Ovary (tissue), 9 donors: Measurements from ENCODE around the gene SEC14L1. TPM values are rescaled to one million over a fixed set of nuclear protein-coding genes. Genes with fewer than 3 reads are reported as not detected.

Source experiments
- DNase-seq, 5 donors: peaks; one replicate each; pipeline ENCODE4 v3.0.0-alpha.2; 2019 to 2020
- H3K27ac ChIP-seq, 2 donors: fragments of 200-600 bp; one replicate each; pipeline versions ENCODE4 v1.5.1 to v1.8.0; 2019 to 2022
- H3K27me3 ChIP-seq: fragments of 200-600 bp; one replicate; pipeline ENCODE4 v1.8.0; 2022
- H3K36me3 ChIP-seq: fragments of 200-600 bp; sonication (generic); one replicate; pipeline ENCODE4 v1.5.1; 2019
- H3K4me1 ChIP-seq: one replicate; pipeline ENCODE4 v1.8.1; 2013; ENCODE audit warnings: mild to moderate bottlenecking, moderate library complexity; ENCODE audit not compliant: insufficient read depth
- H3K4me3 ChIP-seq: fragments of 200-600 bp; sonication (generic); one replicate; pipeline ENCODE4 v1.5.1; 2017
- H3K9me3 ChIP-seq, 2 donors: fragments of 200-600 bp in 1 of 2; sonication (generic) in 1 of 2; one replicate each; pipeline versions ENCODE4 v1.5.1 to v1.8.1; 2013 to 2019; ENCODE audit warnings: mild to moderate bottlenecking in 1 of 2, moderate library complexity in 1 of 2
- EP300 ChIP-seq: sonication (generic); formaldehyde crosslinking; IDR thresholded peaks from one replicate; pipeline ENCODE4 v1.6.1; 2017; ENCODE audit warnings: antibody characterized with exemption
- POLR2A ChIP-seq: fragments of 450-650 bp; IDR thresholded peaks from one replicate; pipeline ENCODE4 v1.6.1; 2017; ENCODE audit warnings: antibody characterized with exemption, mild to moderate bottlenecking, moderate library complexity
- WGBS, 3 donors: extraction: QIAGEN DNeasy Blood & Tissue Kit in 1 of 3; methylation state at CpG; one replicate each; pipeline versions ENCODE4 v1.1.5 to v1.1.7; 2013 to 2017; 5-methylcytosine and 5-hydroxymethylcytosine counted together
- intact Hi-C, 4 donors: fragments of 100-400 bp; cut with DNase I; formaldehyde crosslinking; loops; one replicate each; pipeline versions ENCODE4 v1.11.0 to v1.15.1; 2022 to 2023
- polyA plus RNA-seq, 2 donors: library from polyadenylated mRNA; stranded (reverse); fragments of 200-250 nt in 1 of 2; fragments of 350-450 nt in 1 of 2; fragmentation: Illumina TruSeq in 1 of 2; extraction: RNeasy Lipid Tissue Mini Kit (QIAGEN cat#74804) in 1 of 2; gene quantifications; one replicate each; pipeline ENCODE4 v1.2.3, GENCODE V29; 2013 to 2014
- small RNA-seq: library from RNA; depleted of rRNA; stranded (forward); fragments of <200 nt; gene quantifications from one replicate; pipeline ENCODE3, GENCODE V24; 2016
- total RNA-seq, 7 donors: library from RNA; depleted of rRNA in 2 of 7; stranded (reverse); fragments of >200 nt in 2 of 7; fragmentation: NEBNext Ultra II Directional in 3 of 7; extraction: Animal tissue kit (Norgen Biotek cat#: 25700) in 3 of 7; gene quantifications; one replicate each; pipeline versions ENCODE4 v1.1.0 to v1.2.4, GENCODE V29; 2016 to 2023
- TF ChIP-seq, protein P1 (sequence below), 3 donors: fragments of 450-650 bp in 2 of 3; fragments of 200-600 bp in 1 of 3; IDR thresholded peaks; one replicate each; pipeline versions ENCODE4 v1.5.1 to v1.8.0; 2016 to 2022; ENCODE audit warnings: antibody characterized with exemption in 3 of 3, mild to moderate bottlenecking in 1 of 3
- donor health status: DM: no; HTN: no; CAD: no; lungs with moderate emphysema.
- donor health status: DM: no; HTN: no; CAD: no.
- donor health status: Bipolar disorder and iron deficiency.
- donor health status: DM: yes; HTN: yes; CAD: no.
- donor health status: DM: no; HTN: no; CAD: no.
- donor health status: DM: yes; HTN: yes; CAD: no.

SEC14L1 gene
- total and polyA plus RNA-seq, 9 donors = 29.1 to 78.7 (median 53.7) TPM

DNA sequence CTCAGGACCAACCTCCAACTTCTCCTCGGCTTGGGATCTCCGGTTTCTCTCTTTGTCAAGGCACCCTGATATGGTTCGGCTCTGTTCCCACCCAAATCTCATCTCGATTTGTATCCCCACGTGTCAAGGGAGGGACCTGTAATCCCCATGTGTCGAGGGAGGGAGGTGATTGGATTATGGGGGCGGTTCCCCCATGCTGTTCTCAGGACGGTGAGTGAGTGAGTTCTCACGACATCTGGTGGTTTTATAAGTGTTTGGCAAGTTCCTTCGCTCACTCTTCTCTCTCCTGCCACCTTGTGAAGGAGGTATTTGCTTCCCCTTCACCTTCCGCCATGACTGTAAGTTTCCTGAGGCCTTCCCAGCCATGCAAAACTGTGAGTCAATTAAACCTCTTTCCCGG is 117.9 kb downstream of the SEC14L1 start:
- H3K9me3 ChIP-seq = no peaks in the 10 kb centered on the region
- H3K27ac ChIP-seq = no peak overlapping the region
- H3K27me3 ChIP-seq = no peaks in the 10 kb centered on the region
- 83 to 86% (median 83%) methylated on average over 12 of the region's 12 CpGs for WGBS, 3 donors
- H3K4me1 ChIP-seq = no peaks in the 10 kb centered on the region
- intact Hi-C loops = loop anchor here in 1 of 4 donors (10.0 kb wide), 1 partner anchor 394 kb away; the partner anchor contains the start of gene MGAT5B
- TF ChIP-seq, protein P1, sequence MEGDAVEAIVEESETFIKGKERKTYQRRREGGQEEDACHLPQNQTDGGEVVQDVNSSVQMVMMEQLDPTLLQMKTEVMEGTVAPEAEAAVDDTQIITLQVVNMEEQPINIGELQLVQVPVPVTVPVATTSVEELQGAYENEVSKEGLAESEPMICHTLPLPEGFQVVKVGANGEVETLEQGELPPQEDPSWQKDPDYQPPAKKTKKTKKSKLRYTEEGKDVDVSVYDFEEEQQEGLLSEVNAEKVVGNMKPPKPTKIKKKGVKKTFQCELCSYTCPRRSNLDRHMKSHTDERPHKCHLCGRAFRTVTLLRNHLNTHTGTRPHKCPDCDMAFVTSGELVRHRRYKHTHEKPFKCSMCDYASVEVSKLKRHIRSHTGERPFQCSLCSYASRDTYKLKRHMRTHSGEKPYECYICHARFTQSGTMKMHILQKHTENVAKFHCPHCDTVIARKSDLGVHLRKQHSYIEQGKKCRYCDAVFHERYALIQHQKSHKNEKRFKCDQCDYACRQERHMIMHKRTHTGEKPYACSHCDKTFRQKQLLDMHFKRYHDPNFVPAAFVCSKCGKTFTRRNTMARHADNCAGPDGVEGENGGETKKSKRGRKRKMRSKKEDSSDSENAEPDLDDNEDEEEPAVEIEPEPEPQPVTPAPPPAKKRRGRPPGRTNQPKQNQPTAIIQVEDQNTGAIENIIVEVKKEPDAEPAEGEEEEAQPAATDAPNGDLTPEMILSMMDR (IDR thresholded peaks at IDR 0.05) = no peak
- TF ChIP-seq POLR2A = no peak
- no peak for TF ChIP-seq EP300
- no peak for DNase-seq
- no peak overlapping the region for H3K4me3 ChIP-seq
- no peaks in the 10 kb centered on the region for H3K36me3 ChIP-seq

DNA sequence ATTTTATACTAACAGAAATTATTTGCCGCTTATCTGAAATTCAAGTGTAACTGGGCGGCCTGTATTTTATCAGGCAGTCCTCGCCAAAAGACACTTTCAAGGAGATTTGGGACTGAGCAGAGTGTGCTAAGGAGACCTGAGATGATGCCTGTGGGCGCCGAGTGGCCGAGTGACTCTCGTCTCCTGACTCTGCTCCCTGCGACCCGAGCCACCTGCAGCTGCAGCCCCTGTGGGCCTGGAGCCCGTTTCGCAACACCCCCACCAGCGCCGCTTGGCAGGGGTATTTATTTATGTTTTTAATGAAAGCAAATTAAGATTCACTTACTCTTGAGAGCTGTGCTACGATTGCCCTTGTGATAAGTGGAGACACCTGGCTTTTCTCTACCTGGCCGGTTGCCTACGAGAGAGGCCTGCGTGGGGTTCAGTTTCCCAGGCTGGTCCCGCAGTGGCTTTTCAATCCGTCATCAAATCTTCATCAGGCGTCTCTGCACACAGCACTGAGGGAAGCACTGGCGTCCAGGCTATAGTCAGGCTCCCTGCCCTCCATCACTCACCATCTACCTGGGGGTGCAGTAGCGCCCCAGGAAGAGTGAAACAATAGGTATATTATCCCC is 124.0 kb downstream of the SEC14L1 start:
- no peaks in the 10 kb centered on the region for H3K27me3 ChIP-seq
- H3K27ac ChIP-seq = no peak overlapping the region
- WGBS, 3 donors = 30 to 50% (median 39%) methylated on average over 22 of the region's 22 CpGs
- H3K36me3 ChIP-seq = no peaks in the 10 kb centered on the region
- DNase-seq = no peak
- TF ChIP-seq, protein P1 (IDR thresholded peaks at IDR 0.05) = no peak
- TF ChIP-seq EP300 = no peak
- no peak for TF ChIP-seq POLR2A
- H3K9me3 ChIP-seq = no peaks in the 10 kb centered on the region
- H3K4me3 ChIP-seq = no peak overlapping the region
- H3K4me1 ChIP-seq = no peaks in the 10 kb centered on the region
- intact Hi-C loops = no loop called here

DNA sequence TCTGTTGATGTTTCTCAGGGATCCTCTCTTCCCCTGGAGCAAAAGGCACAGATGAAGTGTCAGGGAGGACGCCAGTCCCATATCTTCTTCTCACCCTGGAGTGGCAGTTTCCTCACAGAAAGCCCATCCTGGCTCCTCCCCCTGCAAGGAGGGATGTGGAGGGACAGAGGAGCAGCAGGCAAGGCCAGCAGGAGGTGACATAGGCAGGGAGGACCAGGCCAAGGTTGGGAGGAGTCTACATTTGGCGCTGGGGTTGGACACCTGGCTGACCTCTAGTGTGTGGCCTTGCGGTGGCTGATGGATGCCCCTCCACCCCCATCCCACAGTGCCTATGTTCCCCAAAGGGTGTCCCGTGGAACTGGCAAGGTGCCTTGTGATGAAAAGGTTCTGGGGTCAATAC is 125.4 kb downstream of the SEC14L1 start:
- intact Hi-C loops = no loop called here
- Histone ChIP-seq H3K4me3 (no peak overlapping the region), H3K9me3 (no peaks in the 10 kb centered on the region), H3K27ac (no peak overlapping the region), H3K27me3 (no peaks in the 10 kb centered on the region), H3K36me3 (no peaks in the 10 kb centered on the region), H3K4me1 (no peaks in the 10 kb centered on the region)
- no peak for DNase-seq
- 72 to 77% (median 77%) methylated on average over 4 of the region's 4 CpGs for WGBS, 3 donors
- no peak for TF ChIP-seq POLR2A
- no peak for TF ChIP-seq EP300
- TF ChIP-seq, protein P1 (IDR thresholded peaks at IDR 0.05) = no peak

Small RNA genes within 50 kb of the gene (small RNA-seq; reads per million reads assigned to genes)
- gene RNU4-47P = not detected
